Left lung (tissue), 10 donors: Measurements from ENCODE around the gene CNDP1. TPM values are rescaled to one million over a fixed set of nuclear protein-coding genes. Genes with fewer than 3 reads are reported as not detected.
A peak's percentile ranks its signal among the peaks of the same experiment; 100 is the strongest.
"Not testable (repeated sequence)": the region's sequence is repeated elsewhere in the genome, so short reads cannot be mapped to it uniquely, and the experiment has no call there.

Source experiments
- ATAC-seq: fragments of 200-7000 bp; cut with Tn5 transposase; one replicate; pipeline ENCODE4 v1.9.1; 2020; ENCODE audit warnings: moderate library complexity
- DNase-seq, 4 donors: peaks; one replicate each; pipeline ENCODE4 v3.0.0-alpha.2; 2013 to 2020
- H3K27ac ChIP-seq, 2 donors: fragments of 200-600 bp; sonication (generic) in 1 of 2; one replicate each; pipeline versions ENCODE4 v1.5.0 to v1.8.0; 2020 to 2021
- H3K27me3 ChIP-seq, 2 donors: fragments of 200-600 bp; sonication (generic) in 1 of 2; one replicate each; pipeline versions ENCODE4 v1.5.0 to v1.8.0; 2020 to 2021
- H3K36me3 ChIP-seq, 2 donors: fragments of 200-600 bp; sonication (generic) in 1 of 2; one replicate each; pipeline versions ENCODE4 v1.5.0 to v1.8.0; 2020 to 2021
- H3K4me1 ChIP-seq, 2 donors: fragments of 200-600 bp; one replicate each; pipeline ENCODE4 v1.8.0; 2021
- H3K4me3 ChIP-seq, 2 donors: fragments of 200-600 bp; sonication (generic) in 1 of 2; one replicate each; pipeline versions ENCODE4 v1.5.0 to v1.8.0; 2020 to 2021; ENCODE audit warnings: mild to moderate bottlenecking in 1 of 2
- H3K9me3 ChIP-seq, 2 donors: fragments of 200-600 bp; sonication (generic) in 1 of 2; one replicate each; pipeline versions ENCODE4 v1.5.0 to v1.8.0; 2020 to 2021
- intact Hi-C, 2 donors: fragments of 100-400 bp; cut with DNase I; formaldehyde crosslinking; loops; one replicate each; pipeline versions ENCODE4 v1.11.2 to v1.14.2; 2022
- polyA plus RNA-seq, 6 donors: library from polyadenylated mRNA; unstranded; fragments of 120-200 nt; gene quantifications; one replicate each; pipeline ENCODE4 v1.2.1, GENCODE V29; 2013; ENCODE audit not compliant: insufficient read length in 6 of 6
- total RNA-seq, 2 donors: library from RNA; stranded (reverse); fragmentation: NEBNext Ultra II Directional; extraction: Animal tissue kit (Norgen Biotek cat#: 25700); gene quantifications; one replicate each; pipeline ENCODE4 v1.2.1, GENCODE V29; 2021
- TF ChIP-seq, protein P1 (sequence below), 2 donors: fragments of 200-600 bp; sonication (generic) in 1 of 2; IDR thresholded peaks; one replicate each; pipeline versions ENCODE4 v1.5.0 to v1.8.0; 2021; ENCODE audit warnings: antibody characterized with exemption in 2 of 2
- donor health status: DM: no; HTN: yes; CAD: no.
- donor health status: DM: no; HTN: no; CAD: no.

The CNDP1 gene
- total and polyA plus RNA-seq, 8 donors: 0.20 to 0.56 (median 0.37) TPM; not detected in 2

GRCh38 chr18:74562775-74563174 lies 28.5 kb downstream of the CNDP1 start:
- no peak for ATAC-seq
- Histone ChIP-seq H3K36me3 (no peaks in the 10 kb centered on the region), H3K27me3 (no peaks in the 10 kb centered on the region), H3K27ac (no peak overlapping the region), H3K4me3 (no peak overlapping the region), H3K9me3 (peaks cover 0 to 6% of the 10 kb centered on the region in 2 donors), H3K4me1 (peaks cover 0 to 2% of the 10 kb centered on the region in 2 donors)
- TF ChIP-seq, protein P1, sequence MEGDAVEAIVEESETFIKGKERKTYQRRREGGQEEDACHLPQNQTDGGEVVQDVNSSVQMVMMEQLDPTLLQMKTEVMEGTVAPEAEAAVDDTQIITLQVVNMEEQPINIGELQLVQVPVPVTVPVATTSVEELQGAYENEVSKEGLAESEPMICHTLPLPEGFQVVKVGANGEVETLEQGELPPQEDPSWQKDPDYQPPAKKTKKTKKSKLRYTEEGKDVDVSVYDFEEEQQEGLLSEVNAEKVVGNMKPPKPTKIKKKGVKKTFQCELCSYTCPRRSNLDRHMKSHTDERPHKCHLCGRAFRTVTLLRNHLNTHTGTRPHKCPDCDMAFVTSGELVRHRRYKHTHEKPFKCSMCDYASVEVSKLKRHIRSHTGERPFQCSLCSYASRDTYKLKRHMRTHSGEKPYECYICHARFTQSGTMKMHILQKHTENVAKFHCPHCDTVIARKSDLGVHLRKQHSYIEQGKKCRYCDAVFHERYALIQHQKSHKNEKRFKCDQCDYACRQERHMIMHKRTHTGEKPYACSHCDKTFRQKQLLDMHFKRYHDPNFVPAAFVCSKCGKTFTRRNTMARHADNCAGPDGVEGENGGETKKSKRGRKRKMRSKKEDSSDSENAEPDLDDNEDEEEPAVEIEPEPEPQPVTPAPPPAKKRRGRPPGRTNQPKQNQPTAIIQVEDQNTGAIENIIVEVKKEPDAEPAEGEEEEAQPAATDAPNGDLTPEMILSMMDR (IDR thresholded peaks at IDR 0.05): no peak
- DNase-seq: no peak
- intact Hi-C loops: no loop called here

DNA sequence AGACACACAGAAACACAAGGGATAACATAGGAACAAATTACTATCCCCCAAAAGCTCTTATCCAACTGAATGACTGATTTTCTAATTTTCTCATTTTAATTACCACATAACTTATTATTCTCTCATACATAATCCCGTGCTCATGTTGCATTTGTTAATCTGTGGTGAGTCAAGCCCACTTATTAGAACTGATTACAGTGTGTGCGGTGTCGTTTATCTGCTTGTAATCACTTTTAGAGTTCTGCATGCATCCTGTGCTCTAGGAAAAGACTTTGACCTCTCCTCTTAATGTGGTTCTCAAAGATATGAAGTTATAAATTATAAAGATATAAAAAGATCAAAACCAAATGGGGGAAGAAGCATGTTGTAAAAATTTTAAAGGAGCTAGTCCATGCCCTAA lies 29.7 kb downstream of the CNDP1 start:
- no peaks in the 10 kb centered on the region for H3K36me3 ChIP-seq
- intact Hi-C loops: no loop called here
- H3K4me3 ChIP-seq: no peak overlapping the region
- no peaks in the 10 kb centered on the region for H3K27me3 ChIP-seq
- H3K27ac ChIP-seq: no peak overlapping the region
- DNase-seq: no peak
- peaks cover 0 to 6% of the 10 kb centered on the region in 2 donors for H3K9me3 ChIP-seq
- no peak for ATAC-seq
- peaks cover 0 to 8% of the 10 kb centered on the region in 2 donors for H3K4me1 ChIP-seq
- TF ChIP-seq, protein P1 (IDR thresholded peaks at IDR 0.05): no peak

DNA sequence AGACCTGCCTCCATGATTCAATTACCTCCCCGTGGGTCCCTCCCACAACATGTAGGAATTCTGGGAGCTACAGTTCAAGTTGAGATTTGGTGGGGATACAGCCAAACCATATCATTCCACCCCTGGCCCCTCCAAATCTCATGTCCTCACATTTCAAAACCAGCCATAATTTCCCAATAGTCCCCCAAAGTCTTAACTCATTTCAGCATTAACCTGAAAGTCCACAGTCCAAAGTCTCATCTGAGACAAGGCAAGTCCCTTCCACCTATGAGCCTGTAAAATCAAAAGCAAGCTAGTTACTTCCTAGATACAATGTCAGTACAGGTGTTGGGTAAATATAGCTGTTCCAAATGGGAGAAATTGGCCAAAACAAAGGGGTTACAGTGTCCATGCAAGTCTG lies 30.9 kb downstream of the CNDP1 start:
- H3K27ac ChIP-seq, H3K36me3 ChIP-seq, intact Hi-C loops, DNase-seq, H3K27me3 ChIP-seq, H3K9me3 ChIP-seq, H3K4me3 ChIP-seq, ATAC-seq, H3K4me1 ChIP-seq: not testable (repeated sequence)

GRCh38 chr18:74565993-74566392 lies 31.7 kb downstream of the CNDP1 start:
- H3K27ac ChIP-seq, H3K4me3 ChIP-seq, ATAC-seq, H3K27me3 ChIP-seq, intact Hi-C loops, H3K9me3 ChIP-seq, H3K36me3 ChIP-seq, DNase-seq, H3K4me1 ChIP-seq: not testable (repeated sequence)

DNA sequence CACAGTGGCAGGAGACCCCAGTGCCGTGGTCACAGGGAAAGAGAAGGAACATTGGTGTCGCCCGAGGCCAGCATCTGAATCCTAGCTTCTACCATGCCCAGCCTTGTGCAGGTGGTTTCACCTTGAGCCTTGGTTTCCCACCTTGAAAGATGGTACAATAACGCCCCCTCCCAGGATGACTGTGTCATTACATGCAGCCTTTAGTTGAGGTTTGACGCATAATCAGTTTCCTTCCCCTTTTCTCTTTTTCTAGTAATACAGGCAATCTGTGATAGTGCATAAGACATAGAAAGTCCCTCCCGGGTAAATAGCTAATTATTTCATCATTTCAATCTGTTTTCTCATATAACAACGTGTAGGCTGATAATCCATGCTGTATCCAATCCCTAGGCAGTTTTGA lies 33.5 kb downstream of the CNDP1 start:
- intact Hi-C loops: no loop called here
- ATAC-seq (no peak), DNase-seq (no peak)
- TF ChIP-seq, protein P1 (IDR thresholded peaks at IDR 0.05): peak in 1 of 2 donors; percentile 11
- Histone ChIP-seq H3K9me3 (peaks cover 0 to 6% of the 10 kb centered on the region in 2 donors), H3K27me3 (no peaks in the 10 kb centered on the region), H3K27ac (no peak overlapping the region), H3K36me3 (no peaks in the 10 kb centered on the region), H3K4me1 (peaks cover 0 to 8% of the 10 kb centered on the region in 2 donors), H3K4me3 (no peak overlapping the region)

GRCh38 chr18:74569401-74569800 lies 35.1 kb downstream of the CNDP1 start:
- H3K4me3 ChIP-seq: no peak overlapping the region
- no peaks in the 10 kb centered on the region for H3K36me3 ChIP-seq
- no peaks in the 10 kb centered on the region for H3K27me3 ChIP-seq
- H3K27ac ChIP-seq: no peak overlapping the region
- intact Hi-C loops: no loop called here
- H3K9me3 ChIP-seq: peaks cover 0 to 6% of the 10 kb centered on the region in 2 donors
- H3K4me1 ChIP-seq: peaks cover 0 to 8% of the 10 kb centered on the region in 2 donors
- no peak for ATAC-seq
- TF ChIP-seq, protein P1 (IDR thresholded peaks at IDR 0.05): no peak
- DNase-seq: no peak
